GM19025 (cell line): ENCODE data around the gene ARMH2.
"Not testable (repeated sequence)": the region's sequence is repeated elsewhere in the genome, so short reads cannot be mapped to it uniquely, and the experiment has no call there.

Experiments
- ATAC-seq: cut with Tn5 transposase; IDR thresholded peaks from one replicate; pipeline ENCODE4 v1.9.1; 2021; ENCODE audit warnings: mild to moderate bottlenecking, low read depth, moderate library complexity; ENCODE audit not compliant: unreplicated experiment

The ARMH2 gene

GRCh38 chr6:24766680-24767462 lies 31.8 kb downstream of the ARMH2 start:
- ATAC-seq: no peak

- ATAC-seq: not testable (repeated sequence)
Measured at GRCh38 chr6:24765968-24766367, 32.7 kb downstream of the ARMH2 start.

- ATAC-seq: not testable (repeated sequence)
Measured at GRCh38 chr6:24764833-24765828, 33.6 kb downstream of the ARMH2 start.

- ATAC-seq: no peak
Measured at GRCh38 chr6:24763578-24763977, 35.1 kb downstream of the ARMH2 start.

GRCh38 chr6:24761851-24762250 lies 36.9 kb downstream of the ARMH2 start:
- no peak for ATAC-seq

GRCh38 chr6:24761193-24761835 lies 37.4 kb downstream of the ARMH2 start:
- ATAC-seq: no peak

- ATAC-seq: no peak
Measured at GRCh38 chr6:24760210-24760609, 38.5 kb downstream of the ARMH2 start.

- ATAC-seq: no peak
Measured at GRCh38 chr6:24759718-24760117, 39.0 kb downstream of the ARMH2 start.

- no peak for ATAC-seq
Measured at GRCh38 chr6:24757611-24758010, 41.1 kb downstream of the ARMH2 start.

- ATAC-seq: no peak
Measured at GRCh38 chr6:24755279-24755678, 43.4 kb downstream of the ARMH2 start.

- not testable (repeated sequence) for ATAC-seq
Measured at GRCh38 chr6:24754378-24754777, 44.3 kb downstream of the ARMH2 start.

GRCh38 chr6:24753545-24753944 lies 45.2 kb downstream of the ARMH2 start:
- ATAC-seq: no peak

- no peak for ATAC-seq
Measured at GRCh38 chr6:24752917-24753492, 45.7 kb downstream of the ARMH2 start.

GRCh38 chr6:24752503-24752902 lies 46.2 kb downstream of the ARMH2 start:
- ATAC-seq: no peak

GRCh38 chr6:24750878-24751277 lies 47.8 kb downstream of the ARMH2 start:
- not testable (repeated sequence) for ATAC-seq

- no peak for ATAC-seq
Measured at GRCh38 chr6:24749297-24749696, 49.4 kb downstream of the ARMH2 start.
